ENCODE results near the gene UCP2. TPM values are rescaled to one million over a fixed set of nuclear protein-coding genes. Genes with fewer than 3 reads are reported as not detected.

The UCP2 gene
- total RNA-seq, 1 donor from 2014 or later, result 70.4 TPM

- no peak for DNase-seq (ENCODE audit: extremely low spot score, unreplicated experiment)
- TF ChIP-seq CTCF (conservative IDR thresholded peaks at IDR 0.05), result no peak
- Mint-ChIP-seq H3K4me3 (no peak overlapping the region), H3K27me3 (no peaks in the 10 kb centered on the region), H3K27ac (no peak overlapping the region), H3K36me3 (no peaks in the 10 kb centered on the region), H3K4me1 (ENCODE audit: unreplicated experiment) (no peaks in the 10 kb centered on the region), H3K9me3 (peaks cover 6% of the 10 kb centered on the region)
Measured at GRCh38 chr11:73945396-73945795, 37.2 kb downstream of the UCP2 start.

- DNase-seq (ENCODE audit: extremely low spot score, unreplicated experiment), result no peak
- Mint-ChIP-seq H3K4me1 (ENCODE audit: unreplicated experiment) (no peaks in the 10 kb centered on the region), H3K9me3 (peaks cover 6% of the 10 kb centered on the region), H3K27ac (no peak overlapping the region), H3K27me3 (no peaks in the 10 kb centered on the region), H3K36me3 (no peaks in the 10 kb centered on the region), H3K4me3 (no peak overlapping the region)
- no peak for TF ChIP-seq CTCF (conservative IDR thresholded peaks at IDR 0.05)
Measured at GRCh38 chr11:73944901-73945300, 37.7 kb downstream of the UCP2 start.

- Mint-ChIP-seq H3K4me1 (ENCODE audit: unreplicated experiment) (no peaks in the 10 kb centered on the region), H3K27me3 (no peaks in the 10 kb centered on the region), H3K27ac (no peak overlapping the region), H3K4me3 (no peak overlapping the region), H3K36me3 (no peaks in the 10 kb centered on the region), H3K9me3 (peaks cover 6% of the 10 kb centered on the region)
- no peak for TF ChIP-seq CTCF (conservative IDR thresholded peaks at IDR 0.05)
- DNase-seq (ENCODE audit: extremely low spot score, unreplicated experiment), result no peak
Measured at GRCh38 chr11:73944085-73944484, 38.6 kb downstream of the UCP2 start.

- TF ChIP-seq CTCF (conservative IDR thresholded peaks at IDR 0.05), result no peak
- Mint-ChIP-seq H3K36me3 (peaks cover 6% of the 10 kb centered on the region), H3K27me3 (no peaks in the 10 kb centered on the region), H3K27ac (no peak overlapping the region), H3K4me3 (no peak overlapping the region), H3K4me1 (ENCODE audit: unreplicated experiment) (no peaks in the 10 kb centered on the region), H3K9me3 (peaks cover 12% of the 10 kb centered on the region)
- DNase-seq (ENCODE audit: extremely low spot score, unreplicated experiment), result no peak
Measured at GRCh38 chr11:73942010-73942409, 40.6 kb downstream of the UCP2 start.

- Mint-ChIP-seq H3K4me3 (no peak overlapping the region), H3K9me3 (peaks cover 6% of the 10 kb centered on the region), H3K36me3 (peaks cover 6% of the 10 kb centered on the region), H3K27ac (no peak overlapping the region), H3K27me3 (no peaks in the 10 kb centered on the region), H3K4me1 (ENCODE audit: unreplicated experiment) (no peaks in the 10 kb centered on the region)
- TF ChIP-seq CTCF (conservative IDR thresholded peaks at IDR 0.05), result no peak
- no peak for DNase-seq (ENCODE audit: extremely low spot score, unreplicated experiment)
Measured at GRCh38 chr11:73940801-73941570, 41.7 kb downstream of the UCP2 start.
